HG03432 (cell line): ENCODE measurements around the gene LYRM1.
A peak's percentile ranks its signal among the peaks of the same experiment; 100 is the strongest.
"Not testable (repeated sequence)": the region's sequence is repeated elsewhere in the genome, so short reads cannot be mapped to it uniquely, and the experiment has no call there.

Experiments
- ATAC-seq: cut with Tn5 transposase; IDR thresholded peaks from one replicate; pipeline ENCODE4 v1.9.1; 2021; ENCODE audit warnings: mild to moderate bottlenecking, moderate library complexity; ENCODE audit not compliant: unreplicated experiment

The LYRM1 gene

GRCh38 chr16:20900299-20901067, at the start of gene LYRM1, which contains the start of gene DCUN1D3:
Gene LYRM1, plus strand, starts transcription at chr16:20900771. Its CDS starts 14,785 bp downstream, at chr16:20915556.
Gene DCUN1D3, minus strand, starts transcription at chr16:20900358. Its CDS starts 37,820 bp downstream, at chr16:20862538.
- peak; percentile 82 for ATAC-seq

- ATAC-seq: no peak
Measured at GRCh38 chr16:20850981-20851380, 49.6 kb upstream of the LYRM1 start.

- ATAC-seq: no peak
Measured at GRCh38 chr16:20851601-20852000, 49.0 kb upstream of the LYRM1 start.

- ATAC-seq: no peak
Measured at GRCh38 chr16:20853143-20853542, 47.4 kb upstream of the LYRM1 start.

GRCh38 chr16:20853981-20854620, 46.5 kb upstream of the LYRM1 start:
- ATAC-seq: no peak

GRCh38 chr16:20854963-20855362, 45.6 kb upstream of the LYRM1 start:
- ATAC-seq: no peak

GRCh38 chr16:20857281-20857680, 43.3 kb upstream of the LYRM1 start:
- no peak for ATAC-seq

- ATAC-seq: no peak
Measured at GRCh38 chr16:20859229-20859628, 41.3 kb upstream of the LYRM1 start.

- ATAC-seq: no peak
Measured at GRCh38 chr16:20859699-20860098, 40.9 kb upstream of the LYRM1 start.

GRCh38 chr16:20860361-20860760, 40.2 kb upstream of the LYRM1 start:
- no peak for ATAC-seq

GRCh38 chr16:20860995-20861394, 39.6 kb upstream of the LYRM1 start:
- ATAC-seq: not testable (repeated sequence)

- ATAC-seq: no peak
Measured at GRCh38 chr16:20862162-20862960, 38.2 kb upstream of the LYRM1 start.

GRCh38 chr16:20864376-20864775, 36.2 kb upstream of the LYRM1 start:
- not testable (repeated sequence) for ATAC-seq

- peak; percentile 85 for ATAC-seq
Measured at GRCh38 chr16:20865420-20866131, 35.0 kb upstream of the LYRM1 start.

- ATAC-seq: peak; percentile 27
Measured at GRCh38 chr16:20866145-20866772, 34.3 kb upstream of the LYRM1 start.

- no peak for ATAC-seq
Measured at GRCh38 chr16:20866801-20867200, 33.8 kb upstream of the LYRM1 start.

- ATAC-seq: no peak
Measured at GRCh38 chr16:20867585-20867984, 33.0 kb upstream of the LYRM1 start.

- ATAC-seq: no peak
Measured at GRCh38 chr16:20868890-20869289, 31.7 kb upstream of the LYRM1 start.

GRCh38 chr16:20870122-20870820, 30.3 kb upstream of the LYRM1 start:
- ATAC-seq: no peak

GRCh38 chr16:20871258-20871657, 29.3 kb upstream of the LYRM1 start:
- no peak for ATAC-seq
